Measurements from ENCODE around the gene NXPH1.

NXPH1 gene

GRCh38 chr7:8444468-8444769 lies 11.0 kb downstream of the NXPH1 start:
- H3K9me3 Mint-ChIP-seq: peaks cover 2% of the 10 kb centered on the region
- peaks cover 81% of the 10 kb centered on the region for H3K27me3 Mint-ChIP-seq
- peaks cover 18% of the 10 kb centered on the region for H3K4me1 Mint-ChIP-seq (ENCODE audit: low read depth)
- no peak overlapping the region for H3K27ac Mint-ChIP-seq
- no peak for DNase-seq
- no peaks in the 10 kb centered on the region for H3K36me3 Mint-ChIP-seq (ENCODE audit: low read depth)
- no peak overlapping the region for H3K4me3 Mint-ChIP-seq

GRCh38 chr7:8453535-8453934 lies 20.1 kb downstream of the NXPH1 start:
- H3K4me1 Mint-ChIP-seq (ENCODE audit: low read depth): no peaks in the 10 kb centered on the region
- H3K36me3 Mint-ChIP-seq (ENCODE audit: low read depth): no peaks in the 10 kb centered on the region
- H3K27ac Mint-ChIP-seq: no peak overlapping the region
- DNase-seq: no peak
- peaks cover 6% of the 10 kb centered on the region for H3K27me3 Mint-ChIP-seq
- no peak overlapping the region for H3K4me3 Mint-ChIP-seq
- peaks cover 4% of the 10 kb centered on the region for H3K9me3 Mint-ChIP-seq

GRCh38 chr7:8455426-8455825 lies 22.0 kb downstream of the NXPH1 start:
- H3K9me3 Mint-ChIP-seq: peaks cover 4% of the 10 kb centered on the region
- no peak overlapping the region for H3K27ac Mint-ChIP-seq
- peaks cover 8% of the 10 kb centered on the region for H3K27me3 Mint-ChIP-seq
- no peaks in the 10 kb centered on the region for H3K4me1 Mint-ChIP-seq (ENCODE audit: low read depth)
- no peak for DNase-seq
- no peak overlapping the region for H3K4me3 Mint-ChIP-seq
- H3K36me3 Mint-ChIP-seq (ENCODE audit: low read depth): no peaks in the 10 kb centered on the region

- H3K9me3 Mint-ChIP-seq: no peaks in the 10 kb centered on the region
- no peak for DNase-seq
- no peaks in the 10 kb centered on the region for H3K4me1 Mint-ChIP-seq (ENCODE audit: low read depth)
- H3K27ac Mint-ChIP-seq: no peak overlapping the region
- no peaks in the 10 kb centered on the region for H3K36me3 Mint-ChIP-seq (ENCODE audit: low read depth)
- no peak overlapping the region for H3K4me3 Mint-ChIP-seq
- H3K27me3 Mint-ChIP-seq: peaks cover 14% of the 10 kb centered on the region
Measured at GRCh38 chr7:8462309-8462708, 28.9 kb downstream of the NXPH1 start.

GRCh38 chr7:8465338-8465737 lies 31.9 kb downstream of the NXPH1 start:
- DNase-seq: no peak
- no peaks in the 10 kb centered on the region for H3K4me1 Mint-ChIP-seq (ENCODE audit: low read depth)
- peaks cover 9% of the 10 kb centered on the region for H3K27me3 Mint-ChIP-seq
- no peaks in the 10 kb centered on the region for H3K36me3 Mint-ChIP-seq (ENCODE audit: low read depth)
- H3K9me3 Mint-ChIP-seq: no peaks in the 10 kb centered on the region
- no peak overlapping the region for H3K27ac Mint-ChIP-seq
- H3K4me3 Mint-ChIP-seq: no peak overlapping the region

- Mint-ChIP-seq H3K36me3 (ENCODE audit: low read depth) (no peaks in the 10 kb centered on the region), H3K27ac (no peak overlapping the region)
- DNase-seq: no peak
Measured at GRCh38 chr7:8480527-8480926, 47.1 kb downstream of the NXPH1 start.

GRCh38 chr7:8481096-8481495 lies 47.7 kb downstream of the NXPH1 start:
- Mint-ChIP-seq H3K27ac (no peak overlapping the region), H3K36me3 (ENCODE audit: low read depth) (no peaks in the 10 kb centered on the region), H3K9me3 (no peaks in the 10 kb centered on the region), H3K4me1 (ENCODE audit: low read depth) (no peaks in the 10 kb centered on the region), H3K4me3 (no peak overlapping the region), H3K27me3 (no peaks in the 10 kb centered on the region)
- DNase-seq: no peak

More at GRCh38 chr7:8480527-8480926, 47.1 kb downstream of the NXPH1 start:
- Mint-ChIP-seq H3K4me3 (no peak overlapping the region), H3K27me3 (no peaks in the 10 kb centered on the region), H3K4me1 (ENCODE audit: low read depth) (no peaks in the 10 kb centered on the region), H3K9me3 (no peaks in the 10 kb centered on the region)

GRCh38 chr7:8481752-8482446 lies 48.5 kb downstream of the NXPH1 start:
- Mint-ChIP-seq H3K36me3 (ENCODE audit: low read depth) (no peaks in the 10 kb centered on the region), H3K27ac (no peak overlapping the region), H3K4me1 (ENCODE audit: low read depth) (no peaks in the 10 kb centered on the region), H3K4me3 (no peak overlapping the region), H3K9me3 (no peaks in the 10 kb centered on the region), H3K27me3 (no peaks in the 10 kb centered on the region)
- no peak for DNase-seq

GRCh38 chr7:8490391-8491045 lies 57.1 kb downstream of the NXPH1 start:
- no peak for DNase-seq
- H3K4me1 Mint-ChIP-seq (ENCODE audit: low read depth): no peaks in the 10 kb centered on the region

GRCh38 chr7:8491106-8491505 lies 57.7 kb downstream of the NXPH1 start:
- H3K4me1 Mint-ChIP-seq (ENCODE audit: low read depth): no peaks in the 10 kb centered on the region

More at GRCh38 chr7:8490391-8491045, 57.1 kb downstream of the NXPH1 start:
- no peaks in the 10 kb centered on the region for H3K9me3 Mint-ChIP-seq
- H3K4me3 Mint-ChIP-seq: no peak overlapping the region
- no peaks in the 10 kb centered on the region for H3K27me3 Mint-ChIP-seq
- no peaks in the 10 kb centered on the region for H3K36me3 Mint-ChIP-seq (ENCODE audit: low read depth)
- H3K27ac Mint-ChIP-seq: no peak overlapping the region

GRCh38 chr7:8491544-8492489 lies 58.4 kb downstream of the NXPH1 start:
- no peak for DNase-seq
- Mint-ChIP-seq H3K27me3 (no peaks in the 10 kb centered on the region), H3K27ac (no peak overlapping the region), H3K4me3 (no peak overlapping the region), H3K9me3 (no peaks in the 10 kb centered on the region), H3K4me1 (ENCODE audit: low read depth) (no peaks in the 10 kb centered on the region), H3K36me3 (ENCODE audit: low read depth) (no peaks in the 10 kb centered on the region)

More at GRCh38 chr7:8491106-8491505, 57.7 kb downstream of the NXPH1 start:
- H3K27ac Mint-ChIP-seq: no peak overlapping the region
- no peak overlapping the region for H3K4me3 Mint-ChIP-seq
- H3K9me3 Mint-ChIP-seq: no peaks in the 10 kb centered on the region
- H3K36me3 Mint-ChIP-seq (ENCODE audit: low read depth): no peaks in the 10 kb centered on the region
- no peaks in the 10 kb centered on the region for H3K27me3 Mint-ChIP-seq
- no peak for DNase-seq

- Mint-ChIP-seq H3K4me3 (no peak overlapping the region), H3K27ac (no peak overlapping the region), H3K27me3 (no peaks in the 10 kb centered on the region), H3K9me3 (no peaks in the 10 kb centered on the region), H3K36me3 (ENCODE audit: low read depth) (no peaks in the 10 kb centered on the region), H3K4me1 (ENCODE audit: low read depth) (no peaks in the 10 kb centered on the region)
- no peak for DNase-seq
Measured at GRCh38 chr7:8499128-8499527, 65.7 kb downstream of the NXPH1 start.

GRCh38 chr7:8500286-8500685 lies 66.9 kb downstream of the NXPH1 start:
- Mint-ChIP-seq H3K9me3 (no peaks in the 10 kb centered on the region), H3K4me3 (no peak overlapping the region), H3K27me3 (no peaks in the 10 kb centered on the region), H3K36me3 (ENCODE audit: low read depth) (no peaks in the 10 kb centered on the region), H3K4me1 (ENCODE audit: low read depth) (no peaks in the 10 kb centered on the region), H3K27ac (no peak overlapping the region)
- DNase-seq: no peak

- no peaks in the 10 kb centered on the region for H3K9me3 Mint-ChIP-seq
- H3K36me3 Mint-ChIP-seq (ENCODE audit: low read depth): no peaks in the 10 kb centered on the region
- no peaks in the 10 kb centered on the region for H3K4me1 Mint-ChIP-seq (ENCODE audit: low read depth)
- DNase-seq: no peak
- no peak overlapping the region for H3K4me3 Mint-ChIP-seq
- H3K27ac Mint-ChIP-seq: no peak overlapping the region
- no peaks in the 10 kb centered on the region for H3K27me3 Mint-ChIP-seq
Measured at GRCh38 chr7:8507566-8507965, 74.2 kb downstream of the NXPH1 start.

GRCh38 chr7:8509621-8510020 lies 76.2 kb downstream of the NXPH1 start:
- H3K36me3 Mint-ChIP-seq (ENCODE audit: low read depth): no peaks in the 10 kb centered on the region
- no peak overlapping the region for H3K4me3 Mint-ChIP-seq
- no peak for DNase-seq
- H3K27ac Mint-ChIP-seq: no peak overlapping the region
- H3K9me3 Mint-ChIP-seq: no peaks in the 10 kb centered on the region
- no peaks in the 10 kb centered on the region for H3K4me1 Mint-ChIP-seq (ENCODE audit: low read depth)
- no peaks in the 10 kb centered on the region for H3K27me3 Mint-ChIP-seq
